BJ (cell line): ENCODE data around the gene SRSF10. TPM values are rescaled to one million over a fixed set of nuclear protein-coding genes. Genes with fewer than 3 reads are reported as not detected.

Experiments used
- CTCF ChIA-PET: fragments of 350-600 bp; formaldehyde crosslinking; extraction: SDS; loops from one replicate; lab custom pipeline; 2021; ENCODE audit warnings: antibody characterized with exemption, inconsistent platforms; lab: Yijun Ruan, JAX
- POLR2A ChIA-PET: fragments of 300-600 bp; sonication (Branson Sonifier 250); formaldehyde crosslinking; extraction: SDS; loops from one replicate; lab custom pipeline; 2021; ENCODE audit warnings: antibody characterized with exemption; lab: Charles Lee
- DNase-seq: peaks from one replicate; pipeline ENCODE4 v3.0.0-alpha.2; 2011; ENCODE audit warnings: low read depth
- H3K27me3 ChIP-seq: 2 replicates; pipeline ENCODE4 v1.6.0; 2011; ENCODE audit warnings: low read length; ENCODE audit not compliant: control insufficient read depth, insufficient read depth
- H3K36me3 ChIP-seq: 2 replicates; pipeline ENCODE4 v1.5.1; 2011; ENCODE audit warnings: low read length; ENCODE audit not compliant: control insufficient read depth, insufficient read depth
- H3K4me3 ChIP-seq: 2 replicates; pipeline ENCODE4 v1.5.1; 2011; ENCODE audit warnings: low read depth, mild to moderate bottlenecking, control low read depth, low read length
- polyA plus RNA-seq: library from polyadenylated mRNA; depleted of rRNA; stranded (reverse); fragments of >200 nt; gene quantifications from 2 replicates; pipeline ENCODE4 v1.2.3, GENCODE V29; 2011; rRNA removed
- small RNA-seq: library from RNA; depleted of rRNA; stranded (forward); fragments of <200 nt; gene quantifications from one replicate; pipeline ENCODE3, GENCODE V24; 2012; ENCODE audit warnings: low replicate concordance, low read depth; ENCODE audit not compliant: insufficient read length
- TF ChIP-seq, protein P1 (sequence below): IDR thresholded peaks from 2 replicates; pipeline ENCODE4 v1.5.1; 2011; ENCODE audit warnings: low read depth, mild to moderate bottlenecking, control low read depth, inconsistent platforms, low read length, moderate library complexity; ENCODE audit not compliant: insufficient read depth

Gene SRSF10
- polyA plus RNA-seq, 1 experiment: 55.1 TPM

DNA sequence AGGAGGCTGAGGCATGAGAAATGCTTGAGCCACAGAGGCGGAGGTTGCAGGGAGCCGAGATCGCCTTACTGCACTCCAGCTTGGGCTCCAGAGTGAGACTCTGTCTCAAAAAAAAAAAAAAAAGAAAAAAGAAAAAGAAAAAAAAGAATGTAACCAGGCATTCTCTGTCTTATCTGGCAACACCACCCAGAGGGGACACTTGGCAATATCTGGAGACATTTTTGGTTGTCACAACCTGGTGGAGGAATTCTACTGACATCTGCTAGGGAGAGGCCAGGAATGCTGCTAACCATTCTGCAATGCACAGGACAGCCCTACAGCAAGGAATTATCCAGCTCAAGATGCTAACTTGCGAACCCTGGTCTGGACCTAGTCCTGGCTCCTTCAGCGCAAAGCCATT, 64.7 kb downstream of the SRSF10 start:
- no peak for DNase-seq
- H3K36me3 ChIP-seq: no peaks in the 10 kb centered on the region
- ChIA-PET POLR2A (interaction anchor here (0.8 kb wide), 1 partner anchor 137 kb away, joined by 4 read pairs; the partner anchor contains the start of gene PITHD1), CTCF (interaction anchor here (2.9 kb wide), 1 partner anchor 144 kb away, joined by 24 read pairs; no protein-coding TSS in a partner anchor)
- TF ChIP-seq, protein P1, sequence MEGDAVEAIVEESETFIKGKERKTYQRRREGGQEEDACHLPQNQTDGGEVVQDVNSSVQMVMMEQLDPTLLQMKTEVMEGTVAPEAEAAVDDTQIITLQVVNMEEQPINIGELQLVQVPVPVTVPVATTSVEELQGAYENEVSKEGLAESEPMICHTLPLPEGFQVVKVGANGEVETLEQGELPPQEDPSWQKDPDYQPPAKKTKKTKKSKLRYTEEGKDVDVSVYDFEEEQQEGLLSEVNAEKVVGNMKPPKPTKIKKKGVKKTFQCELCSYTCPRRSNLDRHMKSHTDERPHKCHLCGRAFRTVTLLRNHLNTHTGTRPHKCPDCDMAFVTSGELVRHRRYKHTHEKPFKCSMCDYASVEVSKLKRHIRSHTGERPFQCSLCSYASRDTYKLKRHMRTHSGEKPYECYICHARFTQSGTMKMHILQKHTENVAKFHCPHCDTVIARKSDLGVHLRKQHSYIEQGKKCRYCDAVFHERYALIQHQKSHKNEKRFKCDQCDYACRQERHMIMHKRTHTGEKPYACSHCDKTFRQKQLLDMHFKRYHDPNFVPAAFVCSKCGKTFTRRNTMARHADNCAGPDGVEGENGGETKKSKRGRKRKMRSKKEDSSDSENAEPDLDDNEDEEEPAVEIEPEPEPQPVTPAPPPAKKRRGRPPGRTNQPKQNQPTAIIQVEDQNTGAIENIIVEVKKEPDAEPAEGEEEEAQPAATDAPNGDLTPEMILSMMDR: no peak
- peaks cover 1% of the 10 kb centered on the region; the same call in 1 of the 2 replicates for H3K27me3 ChIP-seq
- H3K4me3 ChIP-seq: no peak overlapping the region

DNA sequence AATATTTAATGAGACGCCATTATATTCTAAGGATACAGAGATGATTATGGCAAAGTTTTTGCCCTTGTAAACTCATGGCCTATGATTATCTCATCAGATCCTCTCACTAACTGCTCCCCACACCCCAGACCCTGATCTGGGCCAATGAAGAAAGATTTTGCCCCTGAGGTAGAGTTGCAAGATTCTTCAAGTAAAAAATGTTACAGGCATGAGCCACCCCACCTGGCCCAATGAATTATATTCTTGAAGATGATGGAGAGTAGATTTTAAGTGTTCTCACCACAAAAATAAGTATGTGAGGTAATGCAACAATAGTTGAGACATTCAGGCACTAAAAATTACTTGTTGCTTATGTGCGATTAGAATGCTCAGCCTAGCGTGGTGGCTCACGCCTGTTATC, 65.2 kb downstream of the SRSF10 start:
- DNase-seq: no peak
- H3K27me3 ChIP-seq: peaks cover 1% of the 10 kb centered on the region; the same call in 1 of the 2 replicates
- no peaks in the 10 kb centered on the region for H3K36me3 ChIP-seq
- no peak overlapping the region for H3K4me3 ChIP-seq
- POLR2A ChIA-PET: interaction anchor here (0.8 kb wide), 1 partner anchor 137 kb away, joined by 4 read pairs; the partner anchor contains the start of gene PITHD1
- TF ChIP-seq, protein P1: no peak
- CTCF ChIA-PET: no interaction called here

Small RNA genes lying within 50 kb of the gene (small RNA-seq; reads per million reads assigned to genes)
- not detected for gene MIR378F

Other genes starting within 250 kb of the SRSF10 start
- gene ELOA, start 236.9 kb downstream of the SRSF10 start, polyA plus RNA-seq: 21.5 and 24.5 TPM in 2 replicates
- 33.7 and 35.2 TPM in 2 replicates for gene PITHD1, start 201.9 kb downstream of the SRSF10 start, polyA plus RNA-seq
- 31.3 and 51.9 TPM in 2 replicates for gene LYPLA2, start 189.2 kb downstream of the SRSF10 start, polyA plus RNA-seq
- gene GALE, start 179.6 kb downstream of the SRSF10 start, polyA plus RNA-seq: 23.8 and 36.1 TPM in 2 replicates
- gene HMGCL, start 154.9 kb downstream of the SRSF10 start, polyA plus RNA-seq: 38.4 and 41.7 TPM in 2 replicates
- gene FUCA1, start 112.0 kb downstream of the SRSF10 start, polyA plus RNA-seq: 12.5 and 22.8 TPM in 2 replicates
- not detected in 2 replicates for gene CNR2, start 67.0 kb downstream of the SRSF10 start, polyA plus RNA-seq
- 30.0 and 51.1 TPM in 2 replicates for gene PNRC2, start 20.5 kb downstream of the SRSF10 start, polyA plus RNA-seq
- gene MYOM3, start 131.8 kb upstream of the SRSF10 start, polyA plus RNA-seq: 0.01 TPM in 1 of 2 replicates, not detected in the other
- gene IL22RA1, start 162.8 kb upstream of the SRSF10 start, polyA plus RNA-seq: not detected in 2 replicates
- gene IFNLR1, start 207.0 kb upstream of the SRSF10 start, polyA plus RNA-seq: not detected in 2 replicates